IPS-15b (cell line): ENCODE data around the gene ADAM17.

Source experiments
- H3K27me3 ChIP-seq: one replicate; pipeline ENCODE4 v1.6.1; 2013; ENCODE audit warnings: low read length; ENCODE audit not compliant: control insufficient read depth, insufficient read depth
- H3K36me3 ChIP-seq: one replicate; pipeline ENCODE4 v1.6.1; 2013; ENCODE audit warnings: low read length; ENCODE audit not compliant: control insufficient read depth, insufficient read depth
- H3K4me1 ChIP-seq: one replicate; pipeline ENCODE4 v1.6.1; 2013; ENCODE audit warnings: mild to moderate bottlenecking, low read length; ENCODE audit not compliant: control insufficient read depth, insufficient read depth
- H3K4me3 ChIP-seq: one replicate; pipeline ENCODE4 v1.5.1; 2013; ENCODE audit warnings: low read depth, low read length
- H3K9ac ChIP-seq: one replicate; pipeline ENCODE4 v1.6.1; 2013; ENCODE audit warnings: low read depth, mild to moderate bottlenecking, low read length
- H3K9me3 ChIP-seq: one replicate; pipeline ENCODE4 v1.6.1; 2013; ENCODE audit warnings: mild to moderate bottlenecking, low read length; ENCODE audit not compliant: control insufficient read depth, insufficient read depth

Gene ADAM17

DNA sequence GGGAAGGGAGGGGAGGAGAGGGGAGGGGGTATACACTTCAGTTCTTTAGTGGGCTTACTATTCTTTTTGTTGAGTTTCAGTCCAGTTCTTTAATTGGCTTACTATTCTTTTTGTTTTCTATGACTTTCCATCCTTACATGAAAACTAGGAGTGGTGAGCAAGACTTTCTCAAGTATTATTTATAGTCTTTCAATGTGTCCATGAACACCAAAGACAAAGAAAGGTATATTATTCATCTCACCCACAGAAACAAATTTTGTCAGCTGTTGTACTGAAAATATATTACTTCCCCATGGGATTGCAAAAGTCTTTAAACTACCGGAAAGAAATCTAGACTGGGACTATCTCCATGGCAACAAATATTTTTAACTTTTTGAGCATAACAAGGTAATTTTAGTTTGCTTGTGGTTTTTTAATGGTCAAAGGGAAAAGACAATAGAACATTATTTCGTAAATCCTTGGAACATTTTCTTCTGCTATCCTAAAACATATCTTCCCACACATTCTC, 17.6 kb downstream of the ADAM17 start:
- Histone ChIP-seq H3K9me3 (no peaks in the 10 kb centered on the region), H3K4me3 (no peak overlapping the region), H3K9ac (no peak overlapping the region), H3K4me1 (no peaks in the 10 kb centered on the region), H3K36me3 (no peaks in the 10 kb centered on the region), H3K27me3 (no peaks in the 10 kb centered on the region)

DNA sequence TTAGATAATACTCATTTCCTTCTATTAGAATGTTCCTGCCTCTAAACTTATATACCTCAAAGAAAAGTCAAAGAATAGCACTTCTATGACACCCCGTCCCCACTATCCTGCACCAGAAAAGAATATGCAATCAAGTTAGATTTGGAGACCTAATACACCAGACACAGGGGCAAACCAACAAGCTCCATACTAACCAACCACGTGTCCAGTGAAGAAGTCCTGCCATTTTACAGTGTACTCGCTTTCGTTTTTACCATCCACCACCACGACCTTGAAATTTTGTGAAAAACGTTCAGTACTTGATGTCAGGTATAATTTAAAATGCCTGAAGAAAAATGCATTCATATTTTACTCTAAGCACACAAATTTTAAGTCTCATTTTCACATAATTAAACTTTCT, 19.1 kb downstream of the ADAM17 start:
- no peaks in the 10 kb centered on the region for H3K27me3 ChIP-seq
- no peak overlapping the region for H3K9ac ChIP-seq
- no peaks in the 10 kb centered on the region for H3K4me1 ChIP-seq
- H3K4me3 ChIP-seq = no peak overlapping the region
- H3K9me3 ChIP-seq = no peaks in the 10 kb centered on the region
- H3K36me3 ChIP-seq = no peaks in the 10 kb centered on the region

DNA sequence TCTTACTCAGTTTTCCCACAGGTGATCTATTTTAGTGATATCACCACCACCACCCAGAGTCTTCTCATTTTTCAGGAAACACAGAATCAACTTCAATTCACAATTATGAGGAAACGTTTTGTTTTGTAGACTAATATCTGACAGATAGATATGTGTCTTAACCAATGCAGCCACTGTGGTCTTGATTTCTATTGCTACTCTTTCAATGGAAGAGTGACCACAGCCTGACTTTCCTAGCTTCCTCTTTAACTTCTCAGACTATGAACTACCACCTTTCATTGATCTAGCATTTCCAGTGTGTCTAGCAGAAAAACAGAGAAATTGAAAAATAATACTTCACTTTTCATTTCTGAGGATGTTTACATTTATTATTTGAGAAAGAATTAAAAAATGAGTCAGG, 20.5 kb downstream of the ADAM17 start:
- Histone ChIP-seq H3K36me3 (no peaks in the 10 kb centered on the region), H3K4me1 (no peaks in the 10 kb centered on the region), H3K4me3 (no peak overlapping the region)

DNA sequence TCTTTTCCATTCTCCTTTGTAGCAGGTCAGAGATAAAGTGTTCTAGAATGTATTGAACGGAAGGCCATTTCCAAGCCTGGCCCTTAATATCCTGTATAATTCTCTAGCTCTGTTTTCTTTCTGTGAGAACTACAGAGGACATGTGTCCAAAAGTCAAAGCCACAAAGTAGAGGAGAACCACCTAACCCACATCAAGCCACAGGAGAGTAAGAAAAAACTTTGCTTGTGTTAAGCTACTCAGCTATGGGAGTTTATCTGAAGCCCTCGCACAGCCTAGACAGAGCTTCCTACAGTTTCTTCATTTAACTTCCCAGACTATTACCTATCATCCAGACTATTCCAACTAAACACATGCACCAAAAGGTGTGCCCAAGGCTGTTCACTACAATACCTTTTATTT, 22.0 kb downstream of the ADAM17 start:
- H3K36me3 ChIP-seq = no peaks in the 10 kb centered on the region
- no peaks in the 10 kb centered on the region for H3K4me1 ChIP-seq
- no peaks in the 10 kb centered on the region for H3K27me3 ChIP-seq
- no peak overlapping the region for H3K9ac ChIP-seq
- no peaks in the 10 kb centered on the region for H3K9me3 ChIP-seq
- no peak overlapping the region for H3K4me3 ChIP-seq

More for the DNA sequence above, 20.5 kb downstream of the ADAM17 start:
- Histone ChIP-seq H3K9me3 (no peaks in the 10 kb centered on the region), H3K27me3 (no peaks in the 10 kb centered on the region), H3K9ac (no peak overlapping the region)

DNA sequence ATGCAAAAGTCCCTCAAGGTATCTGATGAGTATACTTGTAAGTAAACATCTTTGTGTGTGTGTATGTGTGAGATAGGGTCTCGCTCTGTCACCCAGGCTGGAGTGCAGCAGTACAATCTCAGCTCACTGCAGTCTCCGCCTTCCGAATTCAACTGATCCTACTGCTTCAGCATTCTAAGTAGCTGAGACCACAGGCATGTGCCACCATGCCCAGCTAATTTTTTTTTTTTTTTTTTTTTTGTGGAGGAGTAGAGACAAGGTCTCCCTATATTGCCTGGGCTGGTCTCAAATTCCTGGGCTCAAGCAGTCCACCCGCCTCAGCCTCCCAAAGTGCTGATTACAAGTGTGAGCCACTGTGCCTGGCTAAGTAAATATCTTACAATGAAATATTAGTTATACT, 23.2 kb downstream of the ADAM17 start:
- Histone ChIP-seq H3K4me1 (no peaks in the 10 kb centered on the region), H3K4me3 (no peak overlapping the region), H3K9me3 (no peaks in the 10 kb centered on the region), H3K36me3 (no peaks in the 10 kb centered on the region), H3K9ac (no peak overlapping the region), H3K27me3 (no peaks in the 10 kb centered on the region)

DNA sequence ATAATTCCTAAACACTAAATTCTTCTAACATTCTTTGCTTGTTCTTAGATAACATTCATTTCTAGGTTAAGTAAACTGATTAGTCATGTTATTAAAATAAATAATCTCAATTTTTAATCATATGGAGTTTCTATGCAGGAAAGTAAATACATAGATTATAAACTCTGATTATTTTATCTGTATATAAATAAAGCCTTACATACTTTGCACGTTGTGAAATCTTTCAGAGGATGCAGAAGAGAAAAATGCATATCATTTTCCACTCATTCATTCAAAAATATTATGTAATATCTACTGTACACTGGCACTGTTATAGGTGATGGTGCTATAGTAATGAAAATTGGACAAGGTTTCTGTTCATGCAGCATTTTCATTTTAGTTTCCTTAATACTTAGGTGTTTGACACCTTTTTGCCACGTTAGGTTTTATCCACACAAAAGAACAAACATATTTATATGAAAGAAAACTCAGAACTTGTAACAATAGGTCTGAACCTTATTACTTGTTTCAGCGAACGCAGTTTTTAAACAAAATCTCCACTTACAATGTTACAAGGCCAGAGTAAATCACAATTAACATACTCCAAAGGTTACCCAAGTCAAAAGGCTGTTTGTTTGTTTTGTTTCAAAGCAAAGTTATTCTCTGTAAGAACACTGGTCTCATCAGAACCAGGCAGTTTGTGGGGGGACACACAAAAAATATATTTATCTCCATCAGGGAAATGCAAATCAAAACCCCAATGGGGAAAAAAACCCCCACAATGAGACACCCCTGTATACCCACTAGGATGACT, 27.4 kb downstream of the ADAM17 start:
- Histone ChIP-seq H3K4me1 (no peaks in the 10 kb centered on the region), H3K9ac (no peak overlapping the region), H3K36me3 (peaks cover 4% of the 10 kb centered on the region), H3K9me3 (no peaks in the 10 kb centered on the region), H3K27me3 (no peaks in the 10 kb centered on the region), H3K4me3 (no peak overlapping the region)

DNA sequence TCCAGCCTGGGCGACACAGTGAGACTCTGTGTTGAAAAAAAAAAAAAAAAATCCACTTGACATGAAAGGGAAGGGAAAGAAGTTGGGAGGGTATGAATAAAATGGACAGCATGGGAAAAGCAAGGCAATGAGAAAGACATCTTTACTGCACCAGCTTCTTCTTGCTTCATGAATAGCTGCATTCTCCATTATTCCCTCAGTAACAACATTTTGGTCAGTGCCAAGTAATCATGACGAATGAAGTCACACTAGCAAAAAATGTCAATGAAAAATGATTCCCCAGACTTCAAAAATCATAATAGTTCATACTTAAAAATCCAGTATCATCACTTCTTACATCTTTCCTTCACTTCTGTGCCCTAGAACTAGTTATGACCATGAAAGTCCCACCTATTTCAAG, 30.4 kb downstream of the ADAM17 start:
- Histone ChIP-seq H3K4me1 (no peaks in the 10 kb centered on the region), H3K36me3 (peaks cover 4% of the 10 kb centered on the region), H3K27me3 (no peaks in the 10 kb centered on the region)

DNA sequence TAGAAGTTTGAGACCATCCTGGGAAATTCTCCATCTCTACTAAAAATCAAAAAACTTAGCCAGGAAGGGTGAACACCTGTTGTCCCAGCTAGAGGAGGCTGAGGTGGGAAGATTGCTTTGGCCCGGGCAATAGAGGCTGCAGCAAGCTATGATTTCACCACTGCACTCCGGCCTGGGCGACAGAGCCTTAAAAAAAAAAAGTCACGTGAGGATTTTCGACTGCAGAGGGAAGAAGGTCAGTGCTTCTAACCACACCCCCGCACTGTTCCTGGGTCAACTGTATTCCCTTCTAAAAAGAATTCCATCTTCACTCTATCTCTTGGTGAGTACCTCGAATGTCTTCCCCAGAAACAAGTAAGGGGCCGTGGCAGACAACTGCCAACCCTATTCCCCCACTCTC, 31.3 kb downstream of the ADAM17 start:
- Histone ChIP-seq H3K9me3 (no peaks in the 10 kb centered on the region), H3K4me1 (no peaks in the 10 kb centered on the region), H3K9ac (no peak overlapping the region), H3K36me3 (peaks cover 10% of the 10 kb centered on the region), H3K27me3 (no peaks in the 10 kb centered on the region), H3K4me3 (no peak overlapping the region)

More for the DNA sequence above, 30.4 kb downstream of the ADAM17 start:
- no peak overlapping the region for H3K4me3 ChIP-seq
- no peaks in the 10 kb centered on the region for H3K9me3 ChIP-seq
- no peak overlapping the region for H3K9ac ChIP-seq

DNA sequence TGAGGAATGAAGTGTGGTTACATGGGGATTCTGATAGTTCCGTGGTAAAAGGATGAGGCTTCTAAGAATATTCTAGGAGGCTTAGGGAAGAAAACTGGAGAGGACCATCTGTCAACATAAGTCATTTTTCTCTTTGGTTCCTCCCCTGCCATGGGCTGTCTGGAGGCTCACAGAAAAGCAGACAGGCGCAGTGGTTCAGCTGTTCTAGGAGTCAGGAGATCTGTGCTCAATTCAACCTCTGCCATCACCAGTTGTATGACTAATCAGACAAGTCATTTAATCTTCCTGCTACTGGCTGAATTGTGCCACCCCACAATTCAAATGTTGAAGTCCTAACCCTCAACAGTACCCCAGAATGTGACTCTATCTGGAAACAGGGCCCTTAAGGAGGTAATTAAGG, 36.4 kb downstream of the ADAM17 start:
- no peak overlapping the region for H3K9ac ChIP-seq
- H3K27me3 ChIP-seq = no peaks in the 10 kb centered on the region
- peaks cover 7% of the 10 kb centered on the region for H3K36me3 ChIP-seq
- H3K4me3 ChIP-seq = no peak overlapping the region
- no peaks in the 10 kb centered on the region for H3K9me3 ChIP-seq
- H3K4me1 ChIP-seq = no peaks in the 10 kb centered on the region

DNA sequence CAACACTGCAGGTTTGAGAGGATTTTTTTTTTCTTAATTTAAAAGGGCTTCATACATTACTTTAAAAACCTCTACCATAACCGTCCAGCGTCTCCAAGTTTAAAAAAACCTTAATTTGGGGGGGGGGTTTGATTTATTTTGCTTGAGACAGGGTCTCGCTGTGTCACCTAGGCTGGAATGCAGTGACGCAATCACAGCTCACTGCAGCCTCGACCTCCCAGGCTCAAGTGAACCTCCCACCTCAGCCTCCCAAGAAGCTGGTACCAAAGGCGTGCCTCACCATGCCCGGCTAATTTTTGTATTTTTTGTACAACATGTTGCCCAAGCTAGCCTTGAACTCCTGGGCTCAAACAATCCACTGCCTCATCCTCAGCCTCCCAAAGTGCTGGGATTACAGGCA, 36.9 kb downstream of the ADAM17 start:
- Histone ChIP-seq H3K9me3 (no peaks in the 10 kb centered on the region), H3K36me3 (peaks cover 6% of the 10 kb centered on the region), H3K4me1 (no peaks in the 10 kb centered on the region), H3K9ac (no peak overlapping the region), H3K4me3 (no peak overlapping the region), H3K27me3 (no peaks in the 10 kb centered on the region)

DNA sequence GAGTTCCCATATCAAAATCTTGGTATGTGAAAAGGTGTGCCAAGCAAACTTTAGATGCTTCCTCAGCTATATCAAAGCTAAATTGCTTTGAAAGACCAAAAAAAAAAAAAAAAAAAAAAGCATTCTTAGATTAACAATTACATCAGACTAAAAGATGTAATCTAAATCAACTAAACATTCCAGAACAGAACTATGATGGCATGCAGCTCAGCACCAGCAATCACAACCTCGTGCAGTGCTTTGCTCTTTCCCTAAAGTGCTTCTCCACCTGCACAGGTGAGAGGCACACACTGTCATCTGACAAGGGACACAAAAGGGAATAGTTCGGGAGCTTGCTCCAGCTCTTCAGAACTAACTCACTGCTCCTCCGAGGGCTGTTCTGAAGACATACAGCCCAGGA, 37.5 kb downstream of the ADAM17 start:
- Histone ChIP-seq H3K36me3 (peaks cover 8% of the 10 kb centered on the region), H3K9me3 (no peaks in the 10 kb centered on the region), H3K4me1 (no peaks in the 10 kb centered on the region), H3K4me3 (no peak overlapping the region), H3K27me3 (no peaks in the 10 kb centered on the region), H3K9ac (no peak overlapping the region)

DNA sequence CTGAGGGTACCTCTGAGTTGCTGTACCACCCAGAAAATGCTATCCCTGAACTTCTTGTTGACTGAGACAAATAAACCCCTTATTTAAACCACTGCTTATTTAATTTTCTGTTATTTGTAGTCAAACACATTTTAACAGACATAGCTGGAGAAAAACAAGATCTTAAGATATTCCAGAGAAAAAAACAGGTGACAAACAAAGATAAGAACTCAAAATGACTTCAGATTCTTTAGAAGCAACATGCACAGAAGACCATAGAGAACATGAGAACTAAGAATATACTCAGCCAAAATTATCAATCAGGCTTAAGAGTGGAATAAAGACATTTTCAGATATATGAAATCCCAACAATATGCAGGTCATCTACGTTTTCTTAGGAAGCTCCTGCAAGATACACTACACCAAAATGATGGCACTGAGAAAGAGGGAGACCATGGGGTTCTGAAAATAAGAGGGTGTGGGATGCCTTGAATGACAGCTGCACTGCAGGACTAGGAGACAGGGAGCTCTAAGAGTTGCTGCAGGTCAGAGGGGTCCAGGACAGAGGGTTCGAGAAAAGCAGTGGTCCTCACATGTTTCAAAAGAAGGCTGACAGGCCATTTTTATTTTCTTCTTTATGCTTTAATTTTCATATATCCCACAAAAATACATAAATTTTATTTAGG, 38.4 kb downstream of the ADAM17 start:
- Histone ChIP-seq H3K4me3 (no peak overlapping the region), H3K4me1 (no peaks in the 10 kb centered on the region), H3K36me3 (peaks cover 8% of the 10 kb centered on the region), H3K9ac (no peak overlapping the region), H3K27me3 (no peaks in the 10 kb centered on the region), H3K9me3 (no peaks in the 10 kb centered on the region)
